ENCODE data around the gene PSME2. TPM values are rescaled to one million over a fixed set of nuclear protein-coding genes. Genes with fewer than 3 reads are reported as not detected.

The PSME2 gene
- total and polyA plus RNA-seq, 2 of the 13 experiments (the other 11 are each of a cell fraction or from before 2014, with no cell fraction given), result 332 to 716 TPM

GRCh38 chr14:24188251-24189058, 42.0 kb upstream of the PSME2 start, which contains the start of gene IPO4 (continued):
- no peak for TF ChIP-seq GLMP (CRISPR knock-in tag; IDR thresholded peaks at IDR 0.05; ENCODE audit: borderline replicate concordance)
- TF ChIP-seq ZNF18 (CRISPR knock-in tag; IDR thresholded peaks at IDR 0.05; ENCODE audit: insufficient replicate concordance), result peak; percentile 92
- no peak for TF ChIP-seq ARNT (IDR thresholded peaks at IDR 0.05)
- peak; percentile 97 for TF ChIP-seq SP5 (CRISPR knock-in tag; IDR thresholded peaks at IDR 0.05; ENCODE audit: borderline replicate concordance, low read depth)
- TF ChIP-seq IRF1 (CRISPR knock-in tag; IDR thresholded peaks at IDR 0.05; ENCODE audit: low read depth), result peak; percentile 85
- TF ChIP-seq GPN1 (CRISPR knock-in tag; IDR thresholded peaks at IDR 0.05; ENCODE audit: borderline replicate concordance), result no peak; the same call in 1 of the 2 replicates
- peak; percentile 97 for TF ChIP-seq SNAPC4 (CRISPR knock-in tag; IDR thresholded peaks at IDR 0.05)
- peak; percentile 99 for TF ChIP-seq ZFP90 (CRISPR knock-in tag; IDR thresholded peaks at IDR 0.05; ENCODE audit: borderline replicate concordance)
- peak; percentile 76 for TF ChIP-seq SSRP1 (CRISPR knock-in tag; IDR thresholded peaks at IDR 0.05)
- TF ChIP-seq SMARCE1 (IDR thresholded peaks at IDR 0.05; ENCODE audit: borderline replicate concordance), result no peak
- peak; percentile 97 for TF ChIP-seq RXRB (CRISPR knock-in tag; IDR thresholded peaks at IDR 0.05; ENCODE audit: borderline replicate concordance)
- TF ChIP-seq PPARG (CRISPR knock-in tag; conservative IDR thresholded peaks at IDR 0.05), result peak; percentile 91
- TF ChIP-seq TAF15 (IDR thresholded peaks at IDR 0.05; ENCODE audit: low read depth, low read length, poor library complexity, severe bottlenecking), result peak; percentile 99
- TF ChIP-seq ZKSCAN5 (CRISPR knock-in tag; IDR thresholded peaks at IDR 0.05), result peak; percentile 57; the same call in 1 of the 2 replicates
- no peak for TF ChIP-seq ZNF432 (CRISPR knock-in tag; IDR thresholded peaks at IDR 0.05; ENCODE audit: borderline replicate concordance)
- peak; percentile 76 for TF ChIP-seq HIC2 (CRISPR knock-in tag; IDR thresholded peaks at IDR 0.05; ENCODE audit: low read depth)
